Subcutaneous abdominal adipose tissue (tissue), 5 donors: Measurements from ENCODE around the gene MGAT4D.
"Not testable (repeated sequence)": the region's sequence is repeated elsewhere in the genome, so short reads cannot be mapped to it uniquely, and the experiment has no call there.

Experiments
- H3K27ac ChIP-seq: one replicate; pipeline ENCODE4 v1.7.0; 2013; ENCODE audit warnings: low read depth, mild to moderate bottlenecking, inconsistent platforms, low read length, moderate library complexity
- H3K27me3 ChIP-seq, 5 donors: one replicate each; pipeline ENCODE4 v1.7.0; 2013; ENCODE audit warnings: low read length in 5 of 5, inconsistent platforms in 1 of 5; ENCODE audit not compliant: control insufficient read depth in 5 of 5, insufficient read depth in 4 of 5
- H3K36me3 ChIP-seq, 5 donors: one replicate each; pipeline ENCODE4 v1.7.0; 2013; ENCODE audit warnings: low read length in 5 of 5; ENCODE audit not compliant: control insufficient read depth in 5 of 5, insufficient read depth in 5 of 5
- H3K4me1 ChIP-seq, 5 donors: one replicate each; pipeline ENCODE4 v1.7.0; 2013; ENCODE audit warnings: low read length in 5 of 5, mild to moderate bottlenecking in 3 of 5, moderate library complexity in 1 of 5; ENCODE audit not compliant: control insufficient read depth in 5 of 5, insufficient read depth in 5 of 5
- H3K4me3 ChIP-seq, 5 donors: one replicate each; pipeline ENCODE4 v1.7.0; 2013; ENCODE audit warnings: low read length in 5 of 5, low read depth in 1 of 5
- H3K9ac ChIP-seq, 5 donors: one replicate each; pipeline ENCODE4 v1.7.0; 2013; ENCODE audit warnings: low read length in 5 of 5, mild to moderate bottlenecking in 4 of 5, moderate library complexity in 3 of 5
- H3K9me3 ChIP-seq, 5 donors: one replicate each; pipeline ENCODE4 v1.7.0; 2013; ENCODE audit warnings: low read length in 5 of 5; ENCODE audit not compliant: control insufficient read depth in 5 of 5
- donor health status: healthy.
- donor health status: healthy.
- donor health status: healthy.
- donor health status: healthy.
- donor health status: healthy.

MGAT4D gene

GRCh38 chr4:140497747-140498636 is at the start of gene MGAT4D:
MGAT4D (minus strand) TSS chr4:140498293; CDS start chr4:140498222, 71 bp downstream.
- Histone ChIP-seq H3K36me3 (no peaks in the 10 kb centered on the region), H3K27me3 (peaks cover 11 to 35% (median 24%) of the 10 kb centered on the region in 5 donors), H3K27ac (no peak within 1 kb of the TSS), H3K9ac (no peak within 1 kb of the TSS), H3K4me3 (peak within 1 kb of the TSS in 3 of 5 donors; percentile 29 to 49 (median 46)), H3K4me1 (peaks cover 0 to 8% (median 5%) of the 10 kb centered on the region in 5 donors), H3K9me3 (no peaks in the 10 kb centered on the region)

- Histone ChIP-seq H3K4me1 (no peaks in the 10 kb centered on the region), H3K36me3 (peaks cover 16 to 41% (median 23%) of the 10 kb centered on the region in 5 donors)
Measured at GRCh38 chr4:140533951-140534480, 35.9 kb upstream of the MGAT4D start.

GRCh38 chr4:140529434-140529833 is 31.3 kb upstream of the MGAT4D start:
- H3K36me3 ChIP-seq, result peaks cover 0 to 30% (median 9%) of the 10 kb centered on the region in 5 donors
- no peak overlapping the region for H3K9ac ChIP-seq
- no peaks in the 10 kb centered on the region for H3K9me3 ChIP-seq
- no peak overlapping the region for H3K4me3 ChIP-seq
- no peak overlapping the region for H3K27ac ChIP-seq
- H3K27me3 ChIP-seq, result no peaks in the 10 kb centered on the region
- peaks cover 2 to 9% (median 6%) of the 10 kb centered on the region in 5 donors for H3K4me1 ChIP-seq

More at GRCh38 chr4:140533951-140534480, 35.9 kb upstream of the MGAT4D start:
- no peak overlapping the region for H3K9ac ChIP-seq
- H3K4me3 ChIP-seq, result no peak overlapping the region
- no peaks in the 10 kb centered on the region for H3K27me3 ChIP-seq
- no peak overlapping the region for H3K27ac ChIP-seq
- H3K9me3 ChIP-seq, result no peaks in the 10 kb centered on the region

DNA sequence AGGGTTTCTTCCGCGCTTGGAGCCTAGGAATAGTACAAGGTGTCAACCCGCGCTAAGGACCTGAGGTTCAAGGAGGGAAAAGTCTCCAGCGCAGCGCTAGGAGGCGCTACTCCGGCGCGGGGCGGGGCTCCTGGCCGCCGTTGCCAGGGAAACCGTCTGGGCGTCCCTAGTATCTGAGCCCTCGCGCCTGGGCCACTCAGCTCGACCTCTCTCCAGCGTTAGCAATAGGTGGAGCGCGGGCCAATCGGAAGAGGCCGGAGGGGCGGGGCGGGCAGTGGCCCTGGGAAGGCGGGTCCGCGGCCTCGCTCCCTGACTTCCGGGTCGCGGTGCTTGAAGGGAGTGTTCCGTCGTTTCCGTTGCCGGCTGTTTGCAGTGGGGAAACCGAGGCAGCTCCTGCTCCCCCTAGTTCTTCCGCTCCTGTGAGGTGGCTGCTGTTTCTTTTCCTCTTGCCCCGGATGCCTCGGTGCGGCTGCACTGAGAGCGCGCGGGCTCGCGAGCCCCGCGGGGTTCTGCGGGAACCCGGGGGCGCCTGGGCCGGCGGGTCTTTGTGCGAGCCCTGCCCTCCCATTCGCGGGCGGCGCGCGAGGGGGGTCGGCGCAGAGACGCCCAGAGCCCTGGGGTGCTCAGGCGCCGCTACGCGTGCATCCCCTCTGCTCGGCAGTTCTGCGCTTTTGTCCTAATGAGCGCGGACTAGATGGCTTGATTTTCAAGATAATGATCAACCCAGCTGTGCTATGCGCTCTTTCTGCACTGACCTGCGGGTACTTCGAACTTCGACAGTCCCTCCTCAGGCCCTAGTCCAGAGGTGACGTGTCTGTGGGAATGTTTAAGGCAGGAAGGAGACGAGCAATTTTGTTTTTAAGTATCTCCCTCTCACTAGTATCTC is 26.0 kb upstream of the MGAT4D start, which contains the start of gene ELMOD2:
Gene ELMOD2 (plus strand): TSS at position 312 of the 886 bp plus-strand sequence. CDS start 1,261 bp downstream, outside the sequence.
- no peaks in the 10 kb centered on the region for H3K27me3 ChIP-seq
- peak within 1 kb of the TSS; percentile 83 for H3K27ac ChIP-seq
- no peaks in the 10 kb centered on the region for H3K9me3 ChIP-seq
- H3K4me3 ChIP-seq, result peak within 1 kb of the TSS; percentile 89 to 95 (median 93)
- H3K36me3 ChIP-seq, result peaks cover 0 to 9% (median 5%) of the 10 kb centered on the region in 5 donors
- H3K4me1 ChIP-seq, result peaks cover 2 to 17% (median 15%) of the 10 kb centered on the region in 5 donors
- peak within 1 kb of the TSS; percentile 68 to 90 (median 86) for H3K9ac ChIP-seq

GRCh38 chr4:140523370-140523856 is 25.3 kb upstream of the MGAT4D start:
- peak overlapping the region; percentile 63 to 95 (median 92) for H3K4me3 ChIP-seq
- peaks cover 0 to 7% (median 5%) of the 10 kb centered on the region in 5 donors for H3K36me3 ChIP-seq
- H3K27ac ChIP-seq, result peak overlapping the region; percentile 14
- no peaks in the 10 kb centered on the region for H3K27me3 ChIP-seq
- H3K9ac ChIP-seq, result peak overlapping the region in 2 of 5 donors; percentile 21 to 51
- H3K4me1 ChIP-seq, result peaks cover 2 to 17% (median 15%) of the 10 kb centered on the region in 5 donors
- H3K9me3 ChIP-seq, result no peaks in the 10 kb centered on the region

DNA sequence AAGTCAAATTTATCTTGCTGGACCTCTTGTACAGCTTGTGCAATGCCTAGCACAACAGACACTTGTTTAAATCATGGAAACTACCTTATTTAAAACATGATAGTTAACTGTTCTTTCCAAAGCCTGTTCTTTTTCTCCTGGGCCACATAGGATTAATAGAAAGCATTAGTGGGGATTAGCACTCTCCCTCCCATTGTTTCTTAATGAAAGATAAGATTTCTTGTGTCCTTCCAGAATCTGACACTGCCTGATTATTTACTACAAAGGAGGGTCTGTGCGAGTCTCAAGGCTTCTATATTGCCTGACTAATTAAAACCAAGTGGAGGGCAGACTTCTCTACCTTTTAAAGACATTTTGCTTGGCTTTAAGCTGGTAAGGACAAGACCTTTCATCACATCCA is 17.3 kb upstream of the MGAT4D start:
- Histone ChIP-seq H3K9ac (no peak overlapping the region), H3K9me3 (no peaks in the 10 kb centered on the region), H3K4me3 (no peak overlapping the region), H3K36me3 (no peaks in the 10 kb centered on the region), H3K27ac (no peak overlapping the region), H3K27me3 (no peaks in the 10 kb centered on the region), H3K4me1 (no peaks in the 10 kb centered on the region)

DNA sequence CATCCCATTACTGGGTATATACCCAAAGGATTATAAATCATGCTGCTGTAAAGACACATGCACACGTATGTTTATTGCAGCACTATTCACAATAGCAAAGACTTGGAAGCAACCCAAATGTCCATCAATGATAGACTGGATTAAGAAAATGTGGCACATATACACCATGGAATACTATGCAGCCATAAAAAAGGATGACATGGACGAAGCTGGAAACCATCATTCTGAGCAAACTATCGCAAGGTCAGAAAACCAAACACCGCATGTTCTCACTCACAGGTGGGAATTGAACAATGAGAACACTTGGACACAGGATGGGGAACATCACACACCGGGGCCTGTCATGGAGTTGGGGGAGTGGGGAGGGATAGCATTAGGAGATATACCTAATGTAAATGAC is 15.7 kb upstream of the MGAT4D start:
- H3K27me3 ChIP-seq, H3K36me3 ChIP-seq, H3K4me3 ChIP-seq, H3K27ac ChIP-seq, H3K9me3 ChIP-seq, H3K9ac ChIP-seq, H3K4me1 ChIP-seq: not testable (repeated sequence)

- peaks cover 0 to 3% (median 0%) of the 10 kb centered on the region in 5 donors for H3K9me3 ChIP-seq
- H3K36me3 ChIP-seq, result no peaks in the 10 kb centered on the region
- no peak overlapping the region for H3K27ac ChIP-seq
- peaks cover 0 to 14% (median 8%) of the 10 kb centered on the region in 5 donors for H3K27me3 ChIP-seq
- H3K4me1 ChIP-seq, result no peaks in the 10 kb centered on the region
- H3K4me3 ChIP-seq, result no peak overlapping the region
- no peak overlapping the region for H3K9ac ChIP-seq
Measured at GRCh38 chr4:140504261-140504660, 6.2 kb upstream of the MGAT4D start.

DNA sequence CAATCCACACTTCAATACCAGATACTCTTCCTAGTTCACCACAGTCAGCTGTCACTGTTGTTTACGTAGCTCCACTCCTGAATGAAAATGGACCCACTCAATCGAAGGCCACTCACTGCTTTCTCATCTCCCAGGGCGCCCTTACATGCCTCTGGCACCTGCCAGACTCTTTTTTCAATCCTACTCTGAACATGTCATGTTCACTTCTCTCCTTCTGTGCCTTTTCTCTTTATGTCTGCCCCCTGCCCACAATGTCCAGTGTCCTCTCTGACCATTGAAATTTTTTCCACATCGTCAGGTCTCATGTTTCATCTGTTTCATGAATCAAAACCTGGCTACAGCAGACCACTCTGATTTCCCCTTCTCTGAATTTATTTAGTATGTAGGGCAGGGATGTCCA is 1.3 kb upstream of the MGAT4D start:
- H3K27ac ChIP-seq, result no peak overlapping the region
- no peaks in the 10 kb centered on the region for H3K9me3 ChIP-seq
- no peak overlapping the region for H3K4me3 ChIP-seq
- peaks cover 0 to 8% (median 5%) of the 10 kb centered on the region in 5 donors for H3K4me1 ChIP-seq
- H3K27me3 ChIP-seq, result peaks cover 11 to 35% (median 24%) of the 10 kb centered on the region in 5 donors
- no peaks in the 10 kb centered on the region for H3K36me3 ChIP-seq
- no peak overlapping the region for H3K9ac ChIP-seq
